GM06990 (cell line): ENCODE data around the gene TRPV3.

Experiments used
- DNase-seq: peaks from one replicate; pipeline ENCODE4 v3.0.0-alpha.2; 2011; ENCODE audit not compliant: insufficient read length; ENCODE audit errors: extremely low read depth
- H3K27me3 ChIP-seq: replicated peaks from 2 replicates; pipeline ENCODE4 v1.6.0; 2011; ENCODE audit warnings: low read length; ENCODE audit not compliant: control insufficient read depth, insufficient read depth
- H3K36me3 ChIP-seq: 2 replicates; pipeline ENCODE4 v1.5.1; 2011; ENCODE audit warnings: low read length; ENCODE audit not compliant: control insufficient read depth, insufficient read depth
- H3K4me3 ChIP-seq: replicated peaks from 2 replicates; pipeline ENCODE4 v1.5.1; 2011; ENCODE audit warnings: low read depth, mild to moderate bottlenecking, control low read depth, low read length
- TF ChIP-seq, protein P1 (sequence below): IDR thresholded peaks from 2 replicates; pipeline ENCODE4 v1.5.1; 2011; ENCODE audit warnings: low read length, control low read depth, mild to moderate bottlenecking, inconsistent platforms; ENCODE audit not compliant: insufficient read depth, poor library complexity, severe bottlenecking

Gene TRPV3

GRCh38 chr17:3598078-3598477 is 40.5 kb upstream of the TRPV3 start:
- Histone ChIP-seq H3K27me3 (no peaks in the 10 kb centered on the region), H3K4me3 (no peak overlapping the region), H3K36me3 (peaks cover 2% of the 10 kb centered on the region)
- DNase-seq: no peak
- TF ChIP-seq, protein P1, sequence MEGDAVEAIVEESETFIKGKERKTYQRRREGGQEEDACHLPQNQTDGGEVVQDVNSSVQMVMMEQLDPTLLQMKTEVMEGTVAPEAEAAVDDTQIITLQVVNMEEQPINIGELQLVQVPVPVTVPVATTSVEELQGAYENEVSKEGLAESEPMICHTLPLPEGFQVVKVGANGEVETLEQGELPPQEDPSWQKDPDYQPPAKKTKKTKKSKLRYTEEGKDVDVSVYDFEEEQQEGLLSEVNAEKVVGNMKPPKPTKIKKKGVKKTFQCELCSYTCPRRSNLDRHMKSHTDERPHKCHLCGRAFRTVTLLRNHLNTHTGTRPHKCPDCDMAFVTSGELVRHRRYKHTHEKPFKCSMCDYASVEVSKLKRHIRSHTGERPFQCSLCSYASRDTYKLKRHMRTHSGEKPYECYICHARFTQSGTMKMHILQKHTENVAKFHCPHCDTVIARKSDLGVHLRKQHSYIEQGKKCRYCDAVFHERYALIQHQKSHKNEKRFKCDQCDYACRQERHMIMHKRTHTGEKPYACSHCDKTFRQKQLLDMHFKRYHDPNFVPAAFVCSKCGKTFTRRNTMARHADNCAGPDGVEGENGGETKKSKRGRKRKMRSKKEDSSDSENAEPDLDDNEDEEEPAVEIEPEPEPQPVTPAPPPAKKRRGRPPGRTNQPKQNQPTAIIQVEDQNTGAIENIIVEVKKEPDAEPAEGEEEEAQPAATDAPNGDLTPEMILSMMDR: no peak

DNA sequence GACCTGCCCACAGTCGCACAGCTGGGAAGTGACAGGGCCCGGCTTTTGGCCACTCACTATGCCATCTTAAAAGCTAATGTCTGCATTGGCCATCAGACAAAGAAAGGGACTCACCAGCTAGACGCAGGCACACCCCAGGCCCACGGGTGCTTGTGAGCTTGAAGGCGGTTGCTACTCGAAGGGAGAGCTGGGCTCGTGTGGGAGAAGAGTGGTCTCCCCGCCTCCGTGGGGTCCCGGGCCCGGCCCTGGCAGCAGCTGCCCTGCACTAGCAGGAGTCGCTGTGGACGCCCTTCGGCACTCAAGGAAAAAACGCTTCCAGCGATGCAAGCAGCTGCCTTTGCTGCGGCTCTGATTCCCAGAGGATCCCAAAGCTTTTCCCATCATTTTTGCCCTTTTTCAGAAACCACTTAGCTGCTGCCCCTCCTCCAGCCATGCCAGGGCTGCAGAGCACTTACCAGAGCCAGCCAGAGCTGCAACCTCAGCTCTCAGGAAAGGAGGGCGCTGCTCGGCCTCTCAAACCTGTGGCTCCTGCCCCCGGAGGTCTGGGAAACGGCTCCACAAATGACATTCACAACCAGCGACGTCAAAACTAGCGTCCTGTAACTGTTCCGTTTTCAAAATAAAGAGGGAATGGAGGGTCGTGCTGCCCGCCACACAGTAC is 39.3 kb upstream of the TRPV3 start:
- no peak for DNase-seq
- TF ChIP-seq, protein P1: no peak
- no peaks in the 10 kb centered on the region for H3K27me3 ChIP-seq

DNA sequence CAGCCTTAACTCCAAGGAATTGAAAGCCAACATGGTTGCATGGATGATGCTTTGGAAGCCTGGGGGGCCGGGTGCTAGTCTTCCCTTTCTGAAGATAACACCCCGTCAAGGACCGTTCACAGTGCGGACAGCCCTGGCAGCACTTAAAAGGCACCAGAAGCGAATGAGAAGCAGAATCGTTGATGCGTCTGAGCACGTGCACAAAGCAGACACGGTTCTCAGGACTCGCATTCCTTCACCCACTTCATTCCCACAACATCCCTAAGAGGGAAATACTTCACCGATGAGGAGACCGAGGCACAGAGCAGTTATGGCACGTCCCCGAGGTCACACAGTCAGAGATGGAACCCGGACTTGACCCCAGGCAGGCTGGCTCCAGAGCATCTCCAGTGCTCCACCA is 37.4 kb upstream of the TRPV3 start:
- DNase-seq: no peak
- Histone ChIP-seq H3K27me3 (no peaks in the 10 kb centered on the region), H3K4me3 (no peak overlapping the region), H3K36me3 (peaks cover 2% of the 10 kb centered on the region)
- TF ChIP-seq, protein P1: no peak

More for the DNA sequence above, 39.3 kb upstream of the TRPV3 start:
- Histone ChIP-seq H3K36me3 (peaks cover 2% of the 10 kb centered on the region), H3K4me3 (no peak overlapping the region)

DNA sequence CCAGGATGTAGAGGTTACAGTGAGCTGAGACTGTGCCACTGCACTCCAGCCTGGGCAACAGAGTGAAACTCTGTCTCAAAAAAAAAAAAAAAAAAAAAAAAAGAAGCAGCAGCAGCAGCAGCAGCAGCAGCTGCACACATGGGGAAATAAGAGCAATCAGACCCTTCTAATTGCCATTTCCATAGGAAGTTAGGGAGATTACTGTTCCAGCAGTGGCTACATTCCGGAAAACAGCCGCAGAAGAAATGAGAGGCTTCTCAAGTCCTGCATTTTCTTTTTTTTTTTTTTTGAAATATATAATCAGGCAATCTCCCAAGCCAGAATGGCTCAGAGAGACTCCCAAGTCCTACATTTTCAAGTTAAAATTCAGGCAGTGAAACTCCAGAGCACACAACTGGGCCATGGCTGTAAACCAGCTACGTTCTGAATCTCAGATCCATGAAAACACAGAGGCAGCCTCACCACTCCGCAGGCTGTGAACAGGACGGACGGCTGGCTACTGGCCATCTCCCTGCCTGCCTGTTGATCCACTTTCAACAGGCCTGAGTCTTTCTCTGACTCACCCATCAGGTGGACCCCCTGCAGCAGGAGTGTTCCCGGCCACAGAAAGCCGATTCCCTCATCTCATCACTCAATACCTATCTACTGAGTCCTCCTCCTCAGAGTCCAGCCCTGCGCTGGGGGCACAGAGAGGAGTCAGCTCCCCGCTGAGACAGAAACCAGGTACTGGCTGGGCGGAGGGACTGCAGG is 36.6 kb upstream of the TRPV3 start:
- Histone ChIP-seq H3K36me3 (peaks cover 7% of the 10 kb centered on the region), H3K4me3 (no peak overlapping the region), H3K27me3 (no peaks in the 10 kb centered on the region)
- TF ChIP-seq, protein P1: no peak
- DNase-seq: no peak

DNA sequence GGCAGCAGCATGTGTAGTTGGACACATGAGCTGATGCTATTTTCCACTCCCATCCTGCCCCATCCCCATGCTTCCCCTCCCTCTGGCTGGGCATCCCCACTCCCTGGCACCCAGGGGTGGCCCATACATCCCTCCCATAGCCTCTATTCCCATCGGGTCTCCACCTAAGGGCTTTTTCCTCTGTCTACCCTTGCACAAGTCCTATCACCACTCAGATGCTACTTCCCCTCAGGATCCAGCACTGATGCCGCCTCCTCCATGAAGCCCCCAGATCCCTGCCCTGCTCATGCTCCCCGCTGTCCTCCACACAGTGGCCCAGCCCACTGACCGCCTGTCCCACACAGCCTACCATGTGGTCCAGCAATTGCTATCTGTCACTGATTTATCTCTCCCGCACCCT is 35.8 kb upstream of the TRPV3 start:
- no peak for DNase-seq
- TF ChIP-seq, protein P1: no peak
- Histone ChIP-seq H3K4me3 (no peak overlapping the region), H3K36me3 (peaks cover 7% of the 10 kb centered on the region), H3K27me3 (no peaks in the 10 kb centered on the region)
